Left lung (tissue), 14 donors: Measurements from ENCODE around the gene POP7. TPM values are rescaled to one million over a fixed set of nuclear protein-coding genes. Genes with fewer than 3 reads are reported as not detected.
"Not testable (repeated sequence)": the region's sequence is repeated elsewhere in the genome, so short reads cannot be mapped to it uniquely, and the experiment has no call there.

Source experiments
- ATAC-seq: fragments of 200-7000 bp; cut with Tn5 transposase; one replicate; pipeline ENCODE4 v1.9.1; 2020; ENCODE audit warnings: moderate library complexity
- DNase-seq, 4 donors: peaks; one replicate each; pipeline ENCODE4 v3.0.0-alpha.2; 2013 to 2020
- H3K27ac ChIP-seq, 2 donors: fragments of 200-600 bp; sonication (generic) in 1 of 2; one replicate each; pipeline versions ENCODE4 v1.5.0 to v1.8.0; 2020 to 2021
- H3K27me3 ChIP-seq, 2 donors: fragments of 200-600 bp; sonication (generic) in 1 of 2; one replicate each; pipeline versions ENCODE4 v1.5.0 to v1.8.0; 2020 to 2021
- H3K36me3 ChIP-seq, 2 donors: fragments of 200-600 bp; sonication (generic) in 1 of 2; one replicate each; pipeline versions ENCODE4 v1.5.0 to v1.8.0; 2020 to 2021
- H3K4me1 ChIP-seq, 2 donors: fragments of 200-600 bp; one replicate each; pipeline ENCODE4 v1.8.0; 2021
- H3K4me3 ChIP-seq, 2 donors: fragments of 200-600 bp; sonication (generic) in 1 of 2; one replicate each; pipeline versions ENCODE4 v1.5.0 to v1.8.0; 2020 to 2021; ENCODE audit warnings: mild to moderate bottlenecking in 1 of 2
- H3K9me3 ChIP-seq, 2 donors: fragments of 200-600 bp; sonication (generic) in 1 of 2; one replicate each; pipeline versions ENCODE4 v1.5.0 to v1.8.0; 2020 to 2021
- CTCF ChIP-seq, 2 donors: fragments of 200-600 bp; sonication (generic) in 1 of 2; IDR thresholded peaks; one replicate each; pipeline versions ENCODE4 v1.5.0 to v1.8.0; 2021; ENCODE audit warnings: antibody characterized with exemption in 2 of 2
- intact Hi-C, 2 donors: fragments of 100-400 bp; cut with DNase I; formaldehyde crosslinking; loops; one replicate each; pipeline versions ENCODE4 v1.11.2 to v1.14.2; 2022
- long read RNA-seq, 12 donors: library from polyadenylated mRNA in 2 of 12; unstranded in 2 of 12; transcript quantifications; one replicate each; pipeline ENCODE4 v2.0.0 and lab custom pipeline, GENCODE V29; 2019 to 2026
- polyA plus RNA-seq, 6 donors: library from polyadenylated mRNA; unstranded; fragments of 120-200 nt; gene quantifications; one replicate each; pipeline ENCODE4 v1.2.1, GENCODE V29; 2013; ENCODE audit not compliant: insufficient read length in 6 of 6
- total RNA-seq, 2 donors: library from RNA; stranded (reverse); fragmentation: NEBNext Ultra II Directional; extraction: Animal tissue kit (Norgen Biotek cat#: 25700); gene quantifications; one replicate each; pipeline ENCODE4 v1.2.1, GENCODE V29; 2021
- donor health status: DM: no; HTN: yes; CAD: no.
- donor health status: DM: no; HTN: no; CAD: no.

The POP7 gene
- total RNA-seq = 10 to 100 TPM; 22.4 to 29.7 TPM
- polyA plus RNA-seq = 10 to 100 TPM; 15.8 to 23.8 (median 20.2) TPM
- long read RNA-seq, donor 1, transcript POP7-201 (2 exons, 927 nt) = major isoform, 35 of 35 reads
- long read RNA-seq, donor 1, partial matches to known transcripts = 0 of 35 reads
- long read RNA-seq, donor 1, other reads (novel, unspliced or antisense) = 0 of 35 reads
- long read RNA-seq, donor 2, transcript POP7-201 (2 exons, 927 nt) = major isoform, 23 of 32 reads
- long read RNA-seq, donor 2, partial matches to known transcripts = 9 of 32 reads
- long read RNA-seq, donor 2, other reads (novel, unspliced or antisense) = 0 of 32 reads
- long read RNA-seq, donor 3, transcript POP7-201 (2 exons, 927 nt) = major isoform, 20 of 20 reads
- long read RNA-seq, donor 3, partial matches to known transcripts = 0 of 20 reads
- long read RNA-seq, donor 3, other reads (novel, unspliced or antisense) = 0 of 20 reads
- long read RNA-seq, donor 4, transcript POP7-201 (2 exons, 927 nt) = major isoform, 40 of 40 reads
- long read RNA-seq, donor 4, partial matches to known transcripts = 0 of 40 reads
- long read RNA-seq, donor 4, other reads (novel, unspliced or antisense) = 0 of 40 reads
- long read RNA-seq, donor 5, transcript POP7-201 (2 exons, 927 nt) = major isoform, 26 of 26 reads
- long read RNA-seq, donor 5, partial matches to known transcripts = 0 of 26 reads
- long read RNA-seq, donor 5, other reads (novel, unspliced or antisense) = 0 of 26 reads
- long read RNA-seq, donor 6, transcript POP7-201 (2 exons, 927 nt) = major isoform, 23 of 23 reads
- long read RNA-seq, donor 6, partial matches to known transcripts = 0 of 23 reads
- long read RNA-seq, donor 6, other reads (novel, unspliced or antisense) = 0 of 23 reads
- long read RNA-seq, donor 7, transcript POP7-201 (2 exons, 927 nt) = major isoform, 12 of 12 reads
- long read RNA-seq, donor 7, partial matches to known transcripts = 0 of 12 reads
- long read RNA-seq, donor 7, other reads (novel, unspliced or antisense) = 0 of 12 reads
- long read RNA-seq, donor 8, transcript POP7-201 (2 exons, 927 nt) = major isoform, 18 of 18 reads
- long read RNA-seq, donor 8, partial matches to known transcripts = 0 of 18 reads
- long read RNA-seq, donor 8, other reads (novel, unspliced or antisense) = 0 of 18 reads
- long read RNA-seq, donor 9 = 0 reads
- long read RNA-seq, donor 10, transcript POP7-201 (2 exons, 927 nt) = major isoform, 66 of 66 reads
- long read RNA-seq, donor 10, partial matches to known transcripts = 0 of 66 reads
- long read RNA-seq, donor 10, other reads (novel, unspliced or antisense) = 0 of 66 reads
- long read RNA-seq, donor 11, transcript POP7-201 (2 exons, 927 nt) = major isoform, 43 of 55 reads
- long read RNA-seq, donor 11, partial matches to known transcripts = 12 of 55 reads
- long read RNA-seq, donor 11, other reads (novel, unspliced or antisense) = 0 of 55 reads
- long read RNA-seq, donor 12, transcript POP7-201 (2 exons, 927 nt) = major isoform, 15 of 15 reads
- long read RNA-seq, donor 12, partial matches to known transcripts = 0 of 15 reads
- long read RNA-seq, donor 12, other reads (novel, unspliced or antisense) = 0 of 15 reads

GRCh38 chr7:100705753-100706671 lies at the start of gene POP7:
Gene POP7 (plus strand): TSS chr7:100706121. CDS start chr7:100706831, 710 bp downstream.
- Histone ChIP-seq H3K4me3 (peak within 1 kb of the TSS; percentile 64 to 86), H3K4me1 (peaks cover 9 to 19% of the 10 kb centered on the region in 2 donors), H3K9me3 (no peaks in the 10 kb centered on the region), H3K27me3 (no peaks in the 10 kb centered on the region), H3K27ac (peak within 1 kb of the TSS; percentile 91 to 94), H3K36me3 (no peaks in the 10 kb centered on the region)
- intact Hi-C loops = loop anchor here in 1 of 2 donors (10.0 kb wide), 1 partner anchor 149 kb away; the partner anchor contains the start of gene SLC12A9
- peak; percentile 98 to 99 (median 99) for DNase-seq
- no peak for TF ChIP-seq CTCF (IDR thresholded peaks at IDR 0.05)
- ATAC-seq = peak; percentile 95

- H3K27me3 ChIP-seq = peaks cover 0 to 47% of the 10 kb centered on the region in 2 donors
- H3K27ac ChIP-seq, H3K4me1 ChIP-seq, H3K9me3 ChIP-seq, intact Hi-C loops, H3K36me3 ChIP-seq, ATAC-seq, H3K4me3 ChIP-seq: not testable (repeated sequence)
- peak in 1 of 4 donors; percentile 25 for DNase-seq
Measured at GRCh38 chr7:100662194-100662776, 43.6 kb upstream of the POP7 start.

- TF ChIP-seq CTCF (IDR thresholded peaks at IDR 0.05) = no peak
- ATAC-seq = no peak
- Histone ChIP-seq H3K36me3 (no peaks in the 10 kb centered on the region), H3K9me3 (no peaks in the 10 kb centered on the region), H3K4me3 (no peak overlapping the region), H3K27ac (no peak overlapping the region), H3K27me3 (peaks cover 0 to 17% of the 10 kb centered on the region in 2 donors), H3K4me1 (no peaks in the 10 kb centered on the region)
- intact Hi-C loops = no loop called here
- no peak for DNase-seq
Measured at GRCh38 chr7:100665168-100665726, 40.7 kb upstream of the POP7 start.

- peaks cover 0 to 2% of the 10 kb centered on the region in 2 donors for H3K27me3 ChIP-seq
- intact Hi-C loops = no loop called here
- no peak for DNase-seq
- H3K27ac ChIP-seq = no peak overlapping the region
- H3K4me1 ChIP-seq = peaks cover 0 to 2% of the 10 kb centered on the region in 2 donors
- no peak for TF ChIP-seq CTCF (IDR thresholded peaks at IDR 0.05)
- no peaks in the 10 kb centered on the region for H3K9me3 ChIP-seq
- no peaks in the 10 kb centered on the region for H3K36me3 ChIP-seq
- ATAC-seq = no peak
- H3K4me3 ChIP-seq = no peak overlapping the region
Measured at GRCh38 chr7:100667331-100668068, 38.4 kb upstream of the POP7 start.
